Mucosa of descending colon (tissue), 3 donors: Measurements from ENCODE around the gene KCNH2. TPM values are rescaled to one million over a fixed set of nuclear protein-coding genes. Genes with fewer than 3 reads are reported as not detected.

ENCODE experiments used
- ATAC-seq: fragments of 200-7000 bp; cut with Tn5 transposase; one replicate; pipeline ENCODE4 v1.9.1; 2020; ENCODE audit warnings: mild to moderate bottlenecking, moderate library complexity
- DNase-seq, 3 donors: peaks; one replicate each; pipeline ENCODE4 v3.0.0-alpha.2; 2020
- H3K36me3 ChIP-seq: fragments of 200-600 bp; one replicate; pipeline ENCODE4 v1.8.0; 2021; ENCODE audit warnings: low read depth, mild to moderate bottlenecking
- H3K4me1 ChIP-seq: fragments of 200-600 bp; one replicate; pipeline ENCODE4 v1.8.0; 2021; ENCODE audit warnings: low read depth, mild to moderate bottlenecking
- H3K4me3 ChIP-seq: fragments of 200-600 bp; one replicate; pipeline ENCODE4 v1.8.0; 2021; ENCODE audit warnings: mild to moderate bottlenecking
- H3K9me3 ChIP-seq: fragments of 200-600 bp; one replicate; pipeline ENCODE4 v1.8.0; 2021; ENCODE audit warnings: mild to moderate bottlenecking
- intact Hi-C, 2 donors: fragments of 100-400 bp; cut with DNase I in 1 of 2; cut with micrococcal nuclease in 1 of 2; formaldehyde crosslinking; loops; one replicate each; pipeline versions ENCODE4 v1.11.0 to v1.11.1; 2022; cut with DNase I, micrococcal nuclease
- total RNA-seq, 3 donors: library from RNA; stranded (reverse); fragmentation: NEBNext Ultra II Directional in 2 of 3; extraction: Animal tissue kit (Norgen Biotek cat#: 25700) in 2 of 3; gene quantifications; one replicate each; pipeline versions ENCODE4 v1.2.1 to v1.2.4, GENCODE V29; 2021 to 2023
- TF ChIP-seq, protein P1 (sequence below): fragments of 200-600 bp; IDR thresholded peaks from one replicate; pipeline ENCODE4 v1.8.0; 2022; ENCODE audit warnings: antibody characterized with exemption, mild to moderate bottlenecking
- donor health status: DM: no; HTN: no; CAD: no; lungs with moderate emphysema.
- donor health status: DM: no; HTN: no; CAD: no.
- donor health status: DM: no; HTN: yes; CAD: no.

Gene KCNH2
- total RNA-seq, 3 donors from 2014 or later, result 2.9 to 87.1 (median 5.3) TPM

GRCh38 chr7:150954201-150954985, 23.7 kb downstream of the KCNH2 start:
- DNase-seq (peak in 1 of 3 donors; percentile 40), ATAC-seq (no peak)
- Histone ChIP-seq H3K4me3 (no peak overlapping the region), H3K4me1 (no peaks in the 10 kb centered on the region), H3K36me3 (no peaks in the 10 kb centered on the region), H3K9me3 (no peaks in the 10 kb centered on the region)
- TF ChIP-seq, protein P1, sequence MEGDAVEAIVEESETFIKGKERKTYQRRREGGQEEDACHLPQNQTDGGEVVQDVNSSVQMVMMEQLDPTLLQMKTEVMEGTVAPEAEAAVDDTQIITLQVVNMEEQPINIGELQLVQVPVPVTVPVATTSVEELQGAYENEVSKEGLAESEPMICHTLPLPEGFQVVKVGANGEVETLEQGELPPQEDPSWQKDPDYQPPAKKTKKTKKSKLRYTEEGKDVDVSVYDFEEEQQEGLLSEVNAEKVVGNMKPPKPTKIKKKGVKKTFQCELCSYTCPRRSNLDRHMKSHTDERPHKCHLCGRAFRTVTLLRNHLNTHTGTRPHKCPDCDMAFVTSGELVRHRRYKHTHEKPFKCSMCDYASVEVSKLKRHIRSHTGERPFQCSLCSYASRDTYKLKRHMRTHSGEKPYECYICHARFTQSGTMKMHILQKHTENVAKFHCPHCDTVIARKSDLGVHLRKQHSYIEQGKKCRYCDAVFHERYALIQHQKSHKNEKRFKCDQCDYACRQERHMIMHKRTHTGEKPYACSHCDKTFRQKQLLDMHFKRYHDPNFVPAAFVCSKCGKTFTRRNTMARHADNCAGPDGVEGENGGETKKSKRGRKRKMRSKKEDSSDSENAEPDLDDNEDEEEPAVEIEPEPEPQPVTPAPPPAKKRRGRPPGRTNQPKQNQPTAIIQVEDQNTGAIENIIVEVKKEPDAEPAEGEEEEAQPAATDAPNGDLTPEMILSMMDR, result no peak
- intact Hi-C loops, result no loop called here

DNA sequence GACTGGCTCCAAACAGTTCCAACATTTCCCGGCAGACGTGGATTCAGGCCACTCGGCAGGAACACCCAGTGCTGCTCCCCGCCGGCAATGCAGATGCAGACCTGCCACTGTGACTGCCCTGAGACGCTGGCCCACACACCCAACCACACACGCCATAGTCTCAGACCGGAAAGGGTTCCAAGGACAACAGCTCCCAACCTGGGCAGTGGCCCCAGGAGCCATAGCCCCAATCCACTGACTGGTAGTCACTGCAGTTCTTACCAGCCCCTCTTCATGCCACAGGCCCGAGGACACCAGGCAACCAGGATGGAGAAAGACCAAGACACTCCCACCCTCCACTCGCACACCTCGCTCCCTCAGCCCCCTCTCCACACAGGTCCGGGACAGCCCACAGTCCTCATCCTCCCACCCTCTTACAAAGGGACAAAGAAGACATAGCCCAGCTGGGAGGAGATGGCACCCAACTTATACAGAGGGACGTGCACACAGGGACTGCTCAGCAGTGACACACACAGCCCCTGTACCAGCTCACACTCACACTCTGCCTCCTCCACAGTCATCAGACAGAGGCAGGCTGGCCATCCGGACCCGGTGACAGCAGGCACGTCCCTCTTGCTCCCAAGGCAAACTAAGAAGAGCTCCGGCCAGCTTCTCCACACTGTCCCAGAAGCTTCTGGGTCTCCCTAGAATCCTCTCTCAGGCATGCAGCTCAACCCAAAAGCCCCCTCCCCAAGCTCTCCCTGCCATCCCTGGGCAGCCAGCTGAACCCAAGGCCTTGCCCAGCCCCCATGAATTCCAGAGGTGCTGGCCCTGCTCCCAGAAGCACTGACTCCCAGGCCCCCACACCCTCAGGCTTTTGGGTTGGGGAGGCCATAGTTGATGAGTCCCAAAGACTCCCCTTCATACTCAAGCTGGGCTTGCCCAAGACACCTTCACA, 24.8 kb downstream of the KCNH2 start:
- H3K4me3 ChIP-seq, result no peak overlapping the region
- H3K9me3 ChIP-seq, result no peaks in the 10 kb centered on the region
- TF ChIP-seq, protein P1, result no peak
- no peaks in the 10 kb centered on the region for H3K4me1 ChIP-seq
- peak in 2 of 3 donors; percentile 10 to 32 for DNase-seq
- intact Hi-C loops, result no loop called here
- ATAC-seq, result no peak
- no peaks in the 10 kb centered on the region for H3K36me3 ChIP-seq

DNA sequence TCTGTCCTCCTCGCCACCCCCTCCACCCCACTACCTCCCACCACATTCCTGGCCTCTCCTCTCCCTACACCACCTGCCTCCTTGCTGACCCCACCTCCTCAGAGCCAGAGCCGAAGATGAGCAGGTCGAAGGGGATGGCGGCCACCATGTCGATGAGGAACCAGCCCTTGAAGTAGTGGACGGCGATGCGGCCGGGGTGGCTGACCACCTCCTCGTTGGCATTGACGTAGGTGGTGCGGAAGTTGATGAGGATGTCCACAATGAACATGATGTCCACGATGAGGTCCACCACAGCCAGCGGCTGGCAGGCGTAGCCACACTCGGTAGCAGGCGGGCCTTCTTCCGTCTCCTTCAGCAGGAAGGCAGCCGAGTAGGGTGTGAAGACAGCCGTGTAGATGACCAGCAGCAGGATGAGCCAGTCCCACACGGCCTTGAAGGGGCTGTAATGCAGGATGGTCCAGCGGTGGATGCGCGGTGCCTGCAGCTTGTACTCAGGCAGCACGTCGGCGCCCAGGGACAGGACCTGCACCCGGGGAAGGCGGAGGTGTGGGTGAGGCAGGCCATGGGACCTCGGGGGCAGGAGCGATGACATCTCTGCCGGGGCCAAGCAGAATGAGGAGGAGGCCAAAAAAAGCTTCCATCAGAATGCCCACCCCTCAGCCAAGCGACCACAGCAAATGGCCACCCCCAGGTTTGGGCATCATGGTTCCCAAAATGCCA, 25.6 kb downstream of the KCNH2 start:
- no peaks in the 10 kb centered on the region for H3K4me1 ChIP-seq
- ATAC-seq, result no peak
- H3K4me3 ChIP-seq, result no peak overlapping the region
- intact Hi-C loops, result no loop called here
- TF ChIP-seq, protein P1, result no peak
- H3K9me3 ChIP-seq, result no peaks in the 10 kb centered on the region
- H3K36me3 ChIP-seq, result no peaks in the 10 kb centered on the region
- DNase-seq, result peak in 2 of 3 donors; percentile 12 to 46

GRCh38 chr7:150951521-150951920, 26.6 kb downstream of the KCNH2 start:
- intact Hi-C loops, result no loop called here
- ATAC-seq (no peak), DNase-seq (peak in 2 of 3 donors; percentile 5 to 50)
- Histone ChIP-seq H3K9me3 (no peaks in the 10 kb centered on the region), H3K4me3 (no peak overlapping the region), H3K4me1 (no peaks in the 10 kb centered on the region), H3K36me3 (no peaks in the 10 kb centered on the region)
- TF ChIP-seq, protein P1, result no peak

DNA sequence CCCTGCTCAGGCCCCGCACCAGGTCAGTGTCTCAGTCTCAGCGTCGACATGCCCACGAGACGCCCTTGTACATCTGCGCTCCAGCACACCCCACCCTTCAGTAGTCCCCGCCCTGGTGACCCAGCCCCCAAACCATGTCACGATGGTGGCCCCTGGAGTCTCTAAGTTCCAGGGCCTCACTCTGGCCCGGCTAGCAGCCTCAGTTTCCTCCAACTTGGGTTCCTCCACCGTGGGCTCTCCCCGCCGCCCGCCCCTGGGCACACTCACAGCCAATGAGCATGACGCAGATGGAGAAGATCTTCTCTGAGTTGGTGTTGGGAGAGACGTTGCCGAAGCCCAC, 27.0 kb downstream of the KCNH2 start:
- intact Hi-C loops, result no loop called here
- TF ChIP-seq, protein P1, result no peak
- Histone ChIP-seq H3K36me3 (no peaks in the 10 kb centered on the region), H3K4me3 (no peak overlapping the region), H3K4me1 (no peaks in the 10 kb centered on the region), H3K9me3 (no peaks in the 10 kb centered on the region)
- DNase-seq (no peak), ATAC-seq (no peak)
